Central memory CD8-positive, alpha-beta T cell (primary cell): ENCODE data around the gene AFP.
"Not testable (repeated sequence)": the region's sequence is repeated elsewhere in the genome, so short reads cannot be mapped to it uniquely, and the experiment has no call there.

ENCODE experiments used
- ATAC-seq: fragments of 150-1000 bp; cut with Tn5 transposase; replicated peaks from 2 replicates; pipeline ENCODE4 v1.10.0; 2022; ENCODE audit warnings: mild to moderate bottlenecking, moderate FRiP score, moderate number of reproducible peaks; ENCODE audit not compliant: poor library complexity, severe bottlenecking; ENCODE audit errors: extremely low read depth
- DNase-seq, 2 donors: peaks; one replicate each; pipeline ENCODE4 v3.0.0; 2021; ENCODE audit warnings: low spot score in 2 of 2
- H3K27ac Mint-ChIP-seq: one replicate; pipeline ENCODE4 v1.8.0; 2022; ENCODE audit warnings: low read depth, mild to moderate bottlenecking, moderate library complexity, mixed read lengths
- H3K27me3 Mint-ChIP-seq: one replicate; pipeline ENCODE4 v1.8.0; 2022; ENCODE audit warnings: mixed read lengths
- H3K36me3 Mint-ChIP-seq: one replicate; pipeline ENCODE4 v1.8.0; 2022; ENCODE audit warnings: mild to moderate bottlenecking, moderate library complexity, mixed read lengths; ENCODE audit not compliant: insufficient read depth
- H3K4me1 Mint-ChIP-seq: one replicate; pipeline ENCODE4 v1.8.0; 2022; ENCODE audit warnings: mixed read lengths
- H3K4me3 Mint-ChIP-seq: one replicate; pipeline ENCODE4 v1.8.0; 2022; ENCODE audit warnings: mild to moderate bottlenecking, moderate library complexity, mixed read lengths
- H3K9me3 Mint-ChIP-seq: one replicate; pipeline ENCODE4 v1.8.0; 2022; ENCODE audit warnings: mixed read lengths

The AFP gene

GRCh38 chr4:73435984-73436383, at the start of gene AFP:
TSS of gene AFP (plus strand) at chr4:73436221. CDS start at chr4:73436263, 42 bp downstream.
- ATAC-seq (no peak), DNase-seq (no peak)
- Mint-ChIP-seq H3K9me3 (no peaks in the 10 kb centered on the region), H3K36me3 (no peaks in the 10 kb centered on the region), H3K4me3 (no peak within 1 kb of the TSS), H3K27me3 (peaks cover 9% of the 10 kb centered on the region), H3K27ac (no peak within 1 kb of the TSS), H3K4me1 (no peaks in the 10 kb centered on the region)

- Mint-ChIP-seq H3K27ac (no peak overlapping the region), H3K27me3 (no peaks in the 10 kb centered on the region), H3K4me1 (no peaks in the 10 kb centered on the region), H3K9me3 (peaks cover 12% of the 10 kb centered on the region), H3K4me3 (no peak overlapping the region), H3K36me3 (no peaks in the 10 kb centered on the region)
- no peak for ATAC-seq
- DNase-seq = no peak
Measured at GRCh38 chr4:73387552-73387951, 48.5 kb upstream of the AFP start.

DNA sequence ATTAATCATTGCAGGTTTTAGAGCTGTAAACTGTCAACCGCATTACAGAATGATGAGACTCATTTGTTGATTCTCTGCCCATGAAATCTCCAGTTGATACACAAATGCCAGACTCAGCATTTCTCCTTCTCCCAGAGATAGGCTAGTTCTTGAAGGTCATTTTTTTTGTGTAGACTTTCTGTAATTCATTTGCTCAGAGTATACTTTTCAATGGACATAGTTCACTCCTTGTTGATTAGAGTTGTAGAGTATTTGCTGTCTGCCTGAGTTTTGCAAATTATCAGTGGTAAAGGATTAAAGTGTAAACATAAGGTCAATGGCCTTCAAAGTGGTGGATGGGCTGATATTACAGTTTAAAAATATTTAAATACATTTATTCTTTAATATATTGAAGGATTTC, 47.1 kb upstream of the AFP start:
- no peak overlapping the region for H3K4me3 Mint-ChIP-seq
- peaks cover 12% of the 10 kb centered on the region for H3K9me3 Mint-ChIP-seq
- no peaks in the 10 kb centered on the region for H3K27me3 Mint-ChIP-seq
- no peaks in the 10 kb centered on the region for H3K36me3 Mint-ChIP-seq
- no peak overlapping the region for H3K27ac Mint-ChIP-seq
- ATAC-seq (no peak), DNase-seq (no peak)
- H3K4me1 Mint-ChIP-seq = no peaks in the 10 kb centered on the region

GRCh38 chr4:73389663-73390062, 46.4 kb upstream of the AFP start:
- H3K9me3 Mint-ChIP-seq = peaks cover 12% of the 10 kb centered on the region
- not testable (repeated sequence) for ATAC-seq, H3K27me3 Mint-ChIP-seq, H3K27ac Mint-ChIP-seq, H3K4me3 Mint-ChIP-seq, H3K36me3 Mint-ChIP-seq, H3K4me1 Mint-ChIP-seq, DNase-seq

DNA sequence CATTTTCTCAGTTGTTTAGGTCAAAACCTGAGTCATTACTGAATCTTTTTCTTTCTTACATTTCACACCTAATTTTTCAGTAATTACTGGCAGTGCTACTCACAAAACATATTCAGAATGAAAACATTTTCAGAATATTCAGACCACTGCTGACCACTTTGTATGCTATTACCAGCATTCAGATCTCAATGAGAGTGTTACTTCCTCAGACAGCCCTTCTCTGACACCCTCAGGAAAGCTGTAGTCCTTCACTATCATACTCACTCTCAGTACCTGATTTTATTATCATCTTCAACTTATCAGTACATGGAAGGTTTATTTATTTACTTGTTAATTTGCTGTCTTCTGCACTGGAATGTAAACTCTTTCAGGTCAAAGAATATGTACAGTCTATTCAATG, 44.2 kb upstream of the AFP start:
- Mint-ChIP-seq H3K27me3 (peaks cover 1% of the 10 kb centered on the region), H3K27ac (no peak overlapping the region), H3K4me1 (no peaks in the 10 kb centered on the region), H3K36me3 (no peaks in the 10 kb centered on the region), H3K9me3 (peaks cover 6% of the 10 kb centered on the region), H3K4me3 (no peak overlapping the region)
- no peak for DNase-seq
- ATAC-seq = no peak

GRCh38 chr4:73392936-73393335, 43.1 kb upstream of the AFP start:
- H3K36me3 Mint-ChIP-seq = no peaks in the 10 kb centered on the region
- DNase-seq = no peak
- H3K4me1 Mint-ChIP-seq = no peaks in the 10 kb centered on the region
- no peak overlapping the region for H3K27ac Mint-ChIP-seq
- ATAC-seq = no peak
- peaks cover 6% of the 10 kb centered on the region for H3K9me3 Mint-ChIP-seq
- H3K4me3 Mint-ChIP-seq = no peak overlapping the region
- peaks cover 13% of the 10 kb centered on the region for H3K27me3 Mint-ChIP-seq

- Mint-ChIP-seq H3K9me3 (no peaks in the 10 kb centered on the region), H3K4me1 (no peaks in the 10 kb centered on the region), H3K27ac (no peak overlapping the region), H3K27me3 (peaks cover 20% of the 10 kb centered on the region), H3K4me3 (no peak overlapping the region), H3K36me3 (no peaks in the 10 kb centered on the region)
- ATAC-seq = no peak
- no peak for DNase-seq
Measured at GRCh38 chr4:73396304-73396703, 39.7 kb upstream of the AFP start.

DNA sequence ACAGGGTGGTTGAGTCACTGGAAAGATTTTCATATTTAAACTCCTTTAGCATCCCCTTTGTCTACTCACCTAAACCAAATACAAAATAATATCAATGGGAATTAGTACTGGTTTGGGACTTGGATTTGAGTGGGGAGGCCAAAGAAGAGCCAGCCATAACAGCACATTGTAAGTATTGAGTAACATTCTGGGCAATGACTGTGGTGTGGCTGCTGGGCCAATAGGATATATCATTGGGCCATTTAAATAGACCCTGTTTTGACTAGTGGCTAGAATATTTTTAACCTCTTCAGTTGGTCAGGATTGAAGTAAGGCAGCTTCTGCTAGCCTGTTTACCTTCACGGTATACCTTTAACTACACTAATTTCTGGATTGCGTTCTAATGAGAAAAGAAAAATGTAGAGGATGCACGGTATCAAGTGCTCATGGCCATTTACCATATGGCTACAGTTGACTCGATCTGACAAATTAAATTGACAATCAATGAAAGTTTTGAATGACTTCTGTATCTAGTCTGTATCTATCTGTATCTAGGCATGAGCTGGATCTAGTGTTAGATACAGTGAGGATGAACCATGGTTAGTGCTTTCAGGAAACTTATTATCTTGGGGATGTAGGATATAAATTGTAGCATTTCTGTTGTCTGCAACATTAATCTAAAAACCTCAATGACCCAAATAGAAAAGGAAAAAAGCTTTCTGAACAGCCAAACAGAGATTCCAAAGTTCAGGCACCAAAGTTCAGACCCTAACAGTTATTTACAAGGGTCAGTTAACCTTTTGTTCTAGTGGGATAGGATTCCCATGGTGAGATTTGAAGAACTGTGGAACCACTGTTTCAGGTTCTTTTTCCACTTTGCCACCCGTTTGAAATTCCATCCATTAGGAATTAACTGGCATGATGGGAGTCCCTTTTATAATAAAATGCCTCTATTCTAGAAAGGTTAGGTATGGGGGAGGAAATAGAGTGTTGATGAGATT, 38.7 kb upstream of the AFP start:
- H3K27me3 Mint-ChIP-seq = peaks cover 20% of the 10 kb centered on the region
- no peaks in the 10 kb centered on the region for H3K4me1 Mint-ChIP-seq
- no peak overlapping the region for H3K27ac Mint-ChIP-seq
- H3K4me3 Mint-ChIP-seq = no peak overlapping the region
- DNase-seq = no peak
- ATAC-seq = no peak
- no peaks in the 10 kb centered on the region for H3K9me3 Mint-ChIP-seq
- no peaks in the 10 kb centered on the region for H3K36me3 Mint-ChIP-seq

DNA sequence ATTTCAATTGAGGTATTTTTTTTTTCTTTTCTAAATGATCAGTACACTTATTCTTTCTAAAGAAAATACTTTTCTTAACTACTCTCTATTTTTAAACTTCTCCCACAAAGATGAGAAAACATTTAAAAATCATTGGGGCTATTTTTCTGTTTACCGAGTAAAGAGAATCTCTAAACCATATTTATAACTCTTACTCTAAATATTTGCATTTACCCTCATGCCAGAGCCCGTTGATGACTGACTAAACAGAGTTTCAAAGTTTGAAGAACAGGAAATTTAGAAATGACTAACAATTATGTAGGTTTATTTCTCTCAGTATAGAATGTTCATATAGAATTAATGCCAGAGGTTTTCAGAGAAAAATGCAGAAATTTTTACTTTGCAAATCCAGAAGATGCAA, 34.6 kb upstream of the AFP start:
- no peak for ATAC-seq
- Mint-ChIP-seq H3K4me3 (no peak overlapping the region), H3K27me3 (peaks cover 20% of the 10 kb centered on the region), H3K27ac (no peak overlapping the region), H3K36me3 (no peaks in the 10 kb centered on the region), H3K4me1 (no peaks in the 10 kb centered on the region), H3K9me3 (no peaks in the 10 kb centered on the region)
- DNase-seq = no peak

GRCh38 chr4:73404042-73404441, 32.0 kb upstream of the AFP start, which contains the start of gene ALB:
TSS of gene ALB (plus strand) at chr4:73404287. CDS start at chr4:73404328, 41 bp downstream.
- H3K4me1 Mint-ChIP-seq = no peaks in the 10 kb centered on the region
- ATAC-seq = no peak

DNA sequence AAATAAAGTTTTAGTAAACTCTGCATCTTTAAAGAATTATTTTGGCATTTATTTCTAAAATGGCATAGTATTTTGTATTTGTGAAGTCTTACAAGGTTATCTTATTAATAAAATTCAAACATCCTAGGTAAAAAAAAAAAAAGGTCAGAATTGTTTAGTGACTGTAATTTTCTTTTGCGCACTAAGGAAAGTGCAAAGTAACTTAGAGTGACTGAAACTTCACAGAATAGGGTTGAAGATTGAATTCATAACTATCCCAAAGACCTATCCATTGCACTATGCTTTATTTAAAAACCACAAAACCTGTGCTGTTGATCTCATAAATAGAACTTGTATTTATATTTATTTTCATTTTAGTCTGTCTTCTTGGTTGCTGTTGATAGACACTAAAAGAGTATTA, 31.6 kb upstream of the AFP start:
- Mint-ChIP-seq H3K27ac (no peak overlapping the region), H3K9me3 (no peaks in the 10 kb centered on the region), H3K27me3 (no peaks in the 10 kb centered on the region), H3K36me3 (no peaks in the 10 kb centered on the region), H3K4me1 (no peaks in the 10 kb centered on the region), H3K4me3 (no peak overlapping the region)
- no peak for DNase-seq
- no peak for ATAC-seq

More at GRCh38 chr4:73404042-73404441, 32.0 kb upstream of the AFP start, which contains the start of gene ALB:
- no peak for DNase-seq
- H3K36me3 Mint-ChIP-seq = no peaks in the 10 kb centered on the region
- no peak within 1 kb of the TSS for H3K27ac Mint-ChIP-seq
- H3K27me3 Mint-ChIP-seq = no peaks in the 10 kb centered on the region
- no peak within 1 kb of the TSS for H3K4me3 Mint-ChIP-seq
- no peaks in the 10 kb centered on the region for H3K9me3 Mint-ChIP-seq

DNA sequence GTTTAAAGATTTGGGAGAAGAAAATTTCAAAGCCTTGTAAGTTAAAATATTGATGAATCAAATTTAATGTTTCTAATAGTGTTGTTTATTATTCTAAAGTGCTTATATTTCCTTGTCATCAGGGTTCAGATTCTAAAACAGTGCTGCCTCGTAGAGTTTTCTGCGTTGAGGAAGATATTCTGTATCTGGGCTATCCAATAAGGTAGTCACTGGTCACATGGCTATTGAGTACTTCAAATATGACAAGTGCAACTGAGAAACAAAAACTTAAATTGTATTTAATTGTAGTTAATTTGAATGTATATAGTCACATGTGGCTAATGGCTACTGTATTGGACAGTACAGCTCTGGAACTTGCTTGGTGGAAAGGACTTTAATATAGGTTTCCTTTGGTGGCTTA, 30.9 kb upstream of the AFP start:
- ATAC-seq = no peak
- H3K27ac Mint-ChIP-seq = no peak overlapping the region
- no peaks in the 10 kb centered on the region for H3K36me3 Mint-ChIP-seq
- H3K4me3 Mint-ChIP-seq = no peak overlapping the region
- no peaks in the 10 kb centered on the region for H3K27me3 Mint-ChIP-seq
- no peaks in the 10 kb centered on the region for H3K4me1 Mint-ChIP-seq
- H3K9me3 Mint-ChIP-seq = no peaks in the 10 kb centered on the region
- DNase-seq = no peak

- Mint-ChIP-seq H3K27me3 (no peaks in the 10 kb centered on the region), H3K27ac (no peak overlapping the region)
Measured at GRCh38 chr4:73406548-73406875, 29.5 kb upstream of the AFP start.

More at GRCh38 chr4:73406548-73406875, 29.5 kb upstream of the AFP start:
- Mint-ChIP-seq H3K9me3 (no peaks in the 10 kb centered on the region), H3K36me3 (no peaks in the 10 kb centered on the region), H3K4me3 (no peak overlapping the region), H3K4me1 (no peaks in the 10 kb centered on the region)
- ATAC-seq (no peak), DNase-seq (no peak)
